ENCODE data around the gene PLEKHA4. TPM values are rescaled to one million over a fixed set of nuclear protein-coding genes. Genes with fewer than 3 reads are reported as not detected.
A peak's percentile ranks its signal among the peaks of the same experiment; 100 is the strongest.

Gene PLEKHA4
- total and polyA plus RNA-seq, 10 of the 15 experiments (the other 5 are each of a cell fraction or from before 2014, with no cell fraction given) = 0.13 to 10.0 (median 6.4) TPM; not detected in 1

DNA sequence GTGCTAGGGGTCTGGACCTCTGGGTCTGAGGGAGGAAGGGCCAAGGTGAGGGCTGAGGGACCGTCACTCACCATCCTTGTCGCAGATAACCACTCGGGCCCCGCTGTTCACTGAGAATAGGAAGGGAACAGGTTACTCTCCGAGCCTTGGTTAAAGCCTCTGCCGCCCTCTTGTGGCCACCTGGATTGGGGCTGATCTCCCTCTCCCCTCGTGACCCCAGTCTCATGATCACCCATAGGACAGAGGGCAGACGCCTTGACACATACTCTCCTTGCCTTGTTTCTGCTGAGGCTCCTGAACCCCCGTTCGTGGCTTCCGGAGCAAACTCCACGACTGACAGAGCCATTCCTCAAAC is 32.7 kb downstream of the PLEKHA4 start (continued):
- TF ChIP-seq, protein P1, sequence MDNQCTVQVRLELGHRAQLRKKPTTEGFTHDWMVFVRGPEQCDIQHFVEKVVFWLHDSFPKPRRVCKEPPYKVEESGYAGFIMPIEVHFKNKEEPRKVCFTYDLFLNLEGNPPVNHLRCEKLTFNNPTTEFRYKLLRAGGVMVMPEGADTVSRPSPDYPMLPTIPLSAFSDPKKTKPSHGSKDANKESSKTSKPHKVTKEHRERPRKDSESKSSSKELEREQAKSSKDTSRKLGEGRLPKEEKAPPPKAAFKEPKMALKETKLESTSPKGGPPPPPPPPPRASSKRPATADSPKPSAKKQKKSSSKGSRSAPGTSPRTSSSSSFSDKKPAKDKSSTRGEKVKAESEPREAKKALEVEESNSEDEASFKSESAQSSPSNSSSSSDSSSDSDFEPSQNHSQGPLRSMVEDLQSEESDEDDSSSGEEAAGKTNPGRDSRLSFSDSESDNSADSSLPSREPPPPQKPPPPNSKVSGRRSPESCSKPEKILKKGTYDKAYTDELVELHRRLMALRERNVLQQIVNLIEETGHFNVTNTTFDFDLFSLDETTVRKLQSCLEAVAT (IDR thresholded peaks at IDR 0.05) = no peak
- no peak for TF ChIP-seq PML (IDR thresholded peaks at IDR 0.05; ENCODE audit: low read length)
- TF ChIP-seq ZBTB11 (CRISPR knock-in tag; IDR thresholded peaks at IDR 0.05) = no peak
- TF ChIP-seq, protein P2, sequence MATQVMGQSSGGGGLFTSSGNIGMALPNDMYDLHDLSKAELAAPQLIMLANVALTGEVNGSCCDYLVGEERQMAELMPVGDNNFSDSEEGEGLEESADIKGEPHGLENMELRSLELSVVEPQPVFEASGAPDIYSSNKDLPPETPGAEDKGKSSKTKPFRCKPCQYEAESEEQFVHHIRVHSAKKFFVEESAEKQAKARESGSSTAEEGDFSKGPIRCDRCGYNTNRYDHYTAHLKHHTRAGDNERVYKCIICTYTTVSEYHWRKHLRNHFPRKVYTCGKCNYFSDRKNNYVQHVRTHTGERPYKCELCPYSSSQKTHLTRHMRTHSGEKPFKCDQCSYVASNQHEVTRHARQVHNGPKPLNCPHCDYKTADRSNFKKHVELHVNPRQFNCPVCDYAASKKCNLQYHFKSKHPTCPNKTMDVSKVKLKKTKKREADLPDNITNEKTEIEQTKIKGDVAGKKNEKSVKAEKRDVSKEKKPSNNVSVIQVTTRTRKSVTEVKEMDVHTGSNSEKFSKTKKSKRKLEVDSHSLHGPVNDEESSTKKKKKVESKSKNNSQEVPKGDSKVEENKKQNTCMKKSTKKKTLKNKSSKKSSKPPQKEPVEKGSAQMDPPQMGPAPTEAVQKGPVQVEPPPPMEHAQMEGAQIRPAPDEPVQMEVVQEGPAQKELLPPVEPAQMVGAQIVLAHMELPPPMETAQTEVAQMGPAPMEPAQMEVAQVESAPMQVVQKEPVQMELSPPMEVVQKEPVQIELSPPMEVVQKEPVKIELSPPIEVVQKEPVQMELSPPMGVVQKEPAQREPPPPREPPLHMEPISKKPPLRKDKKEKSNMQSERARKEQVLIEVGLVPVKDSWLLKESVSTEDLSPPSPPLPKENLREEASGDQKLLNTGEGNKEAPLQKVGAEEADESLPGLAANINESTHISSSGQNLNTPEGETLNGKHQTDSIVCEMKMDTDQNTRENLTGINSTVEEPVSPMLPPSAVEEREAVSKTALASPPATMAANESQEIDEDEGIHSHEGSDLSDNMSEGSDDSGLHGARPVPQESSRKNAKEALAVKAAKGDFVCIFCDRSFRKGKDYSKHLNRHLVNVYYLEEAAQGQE (IDR thresholded peaks at IDR 0.05; ENCODE audit: low read depth, low read length) = no peak
- TF ChIP-seq EZH2 (IDR thresholded peaks at IDR 0.05; ENCODE audit: borderline replicate concordance, control insufficient read depth, low read depth, low read length) = no peak
- TF ChIP-seq MYB (IDR thresholded peaks at IDR 0.05; ENCODE audit: borderline replicate concordance, low read depth, low read length) = no peak
- TF ChIP-seq, protein P3, sequence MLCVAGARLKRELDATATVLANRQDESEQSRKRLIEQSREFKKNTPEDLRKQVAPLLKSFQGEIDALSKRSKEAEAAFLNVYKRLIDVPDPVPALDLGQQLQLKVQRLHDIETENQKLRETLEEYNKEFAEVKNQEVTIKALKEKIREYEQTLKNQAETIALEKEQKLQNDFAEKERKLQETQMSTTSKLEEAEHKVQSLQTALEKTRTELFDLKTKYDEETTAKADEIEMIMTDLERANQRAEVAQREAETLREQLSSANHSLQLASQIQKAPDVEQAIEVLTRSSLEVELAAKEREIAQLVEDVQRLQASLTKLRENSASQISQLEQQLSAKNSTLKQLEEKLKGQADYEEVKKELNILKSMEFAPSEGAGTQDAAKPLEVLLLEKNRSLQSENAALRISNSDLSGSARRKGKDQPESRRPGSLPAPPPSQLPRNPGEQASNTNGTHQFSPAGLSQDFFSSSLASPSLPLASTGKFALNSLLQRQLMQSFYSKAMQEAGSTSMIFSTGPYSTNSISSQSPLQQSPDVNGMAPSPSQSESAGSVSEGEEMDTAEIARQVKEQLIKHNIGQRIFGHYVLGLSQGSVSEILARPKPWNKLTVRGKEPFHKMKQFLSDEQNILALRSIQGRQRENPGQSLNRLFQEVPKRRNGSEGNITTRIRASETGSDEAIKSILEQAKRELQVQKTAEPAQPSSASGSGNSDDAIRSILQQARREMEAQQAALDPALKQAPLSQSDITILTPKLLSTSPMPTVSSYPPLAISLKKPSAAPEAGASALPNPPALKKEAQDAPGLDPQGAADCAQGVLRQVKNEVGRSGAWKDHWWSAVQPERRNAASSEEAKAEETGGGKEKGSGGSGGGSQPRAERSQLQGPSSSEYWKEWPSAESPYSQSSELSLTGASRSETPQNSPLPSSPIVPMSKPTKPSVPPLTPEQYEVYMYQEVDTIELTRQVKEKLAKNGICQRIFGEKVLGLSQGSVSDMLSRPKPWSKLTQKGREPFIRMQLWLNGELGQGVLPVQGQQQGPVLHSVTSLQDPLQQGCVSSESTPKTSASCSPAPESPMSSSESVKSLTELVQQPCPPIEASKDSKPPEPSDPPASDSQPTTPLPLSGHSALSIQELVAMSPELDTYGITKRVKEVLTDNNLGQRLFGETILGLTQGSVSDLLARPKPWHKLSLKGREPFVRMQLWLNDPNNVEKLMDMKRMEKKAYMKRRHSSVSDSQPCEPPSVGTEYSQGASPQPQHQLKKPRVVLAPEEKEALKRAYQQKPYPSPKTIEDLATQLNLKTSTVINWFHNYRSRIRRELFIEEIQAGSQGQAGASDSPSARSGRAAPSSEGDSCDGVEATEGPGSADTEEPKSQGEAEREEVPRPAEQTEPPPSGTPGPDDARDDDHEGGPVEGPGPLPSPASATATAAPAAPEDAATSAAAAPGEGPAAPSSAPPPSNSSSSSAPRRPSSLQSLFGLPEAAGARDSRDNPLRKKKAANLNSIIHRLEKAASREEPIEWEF (IDR thresholded peaks at IDR 0.05; ENCODE audit: insufficient replicate concordance, low read depth, low read length) = no peak
- TF ChIP-seq SP1 (IDR thresholded peaks at IDR 0.05; ENCODE audit: low read depth, low read length) = no peak
- TF ChIP-seq ZSCAN29 (IDR thresholded peaks at IDR 0.05) = no peak
- TF ChIP-seq E2F8 (IDR thresholded peaks at IDR 0.05; ENCODE audit: low read depth, partially characterized antibody) = no peak
- no peak for TF ChIP-seq ESRRA (IDR thresholded peaks at IDR 0.05; ENCODE audit: low read length)
- peak; percentile 60; the same call in 1 of the 2 replicates for TF ChIP-seq IRF4 (IDR thresholded peaks at IDR 0.05; ENCODE audit: low read depth, low read length)
- TF ChIP-seq SMAD5 (IDR thresholded peaks at IDR 0.05; ENCODE audit: low read depth) = no peak
- no peak for TF ChIP-seq FOS (IDR thresholded peaks at IDR 0.05; ENCODE audit: borderline replicate concordance, extremely low read depth, insufficient read length)
